ENCODE measurements around the gene MEOX1.

GRCh38 chr17:43615330-43616028 is 46.2 kb downstream of the MEOX1 start:
- TF ChIP-seq MAX (CRISPR knock-in tag; IDR thresholded peaks at IDR 0.05) (no peak), ETV6 (CRISPR knock-in tag; IDR thresholded peaks at IDR 0.05) (no peak), ZNF317 (CRISPR knock-in tag; IDR thresholded peaks at IDR 0.05; ENCODE audit: borderline replicate concordance, low read depth) (no peak), IRF2 (CRISPR knock-in tag; IDR thresholded peaks at IDR 0.05; ENCODE audit: borderline replicate concordance, low read depth) (no peak), MLX (CRISPR knock-in tag; IDR thresholded peaks at IDR 0.05) (no peak), ZNF121 (CRISPR knock-in tag; IDR thresholded peaks at IDR 0.05) (no peak), GABPB1 (CRISPR knock-in tag; IDR thresholded peaks at IDR 0.05) (no peak), SP1 (CRISPR knock-in tag; conservative IDR thresholded peaks at IDR 0.05) (no peak), ZNF138 (CRISPR knock-in tag; conservative IDR thresholded peaks at IDR 0.05) (no peak)
- TF ChIP-seq, protein P1, sequence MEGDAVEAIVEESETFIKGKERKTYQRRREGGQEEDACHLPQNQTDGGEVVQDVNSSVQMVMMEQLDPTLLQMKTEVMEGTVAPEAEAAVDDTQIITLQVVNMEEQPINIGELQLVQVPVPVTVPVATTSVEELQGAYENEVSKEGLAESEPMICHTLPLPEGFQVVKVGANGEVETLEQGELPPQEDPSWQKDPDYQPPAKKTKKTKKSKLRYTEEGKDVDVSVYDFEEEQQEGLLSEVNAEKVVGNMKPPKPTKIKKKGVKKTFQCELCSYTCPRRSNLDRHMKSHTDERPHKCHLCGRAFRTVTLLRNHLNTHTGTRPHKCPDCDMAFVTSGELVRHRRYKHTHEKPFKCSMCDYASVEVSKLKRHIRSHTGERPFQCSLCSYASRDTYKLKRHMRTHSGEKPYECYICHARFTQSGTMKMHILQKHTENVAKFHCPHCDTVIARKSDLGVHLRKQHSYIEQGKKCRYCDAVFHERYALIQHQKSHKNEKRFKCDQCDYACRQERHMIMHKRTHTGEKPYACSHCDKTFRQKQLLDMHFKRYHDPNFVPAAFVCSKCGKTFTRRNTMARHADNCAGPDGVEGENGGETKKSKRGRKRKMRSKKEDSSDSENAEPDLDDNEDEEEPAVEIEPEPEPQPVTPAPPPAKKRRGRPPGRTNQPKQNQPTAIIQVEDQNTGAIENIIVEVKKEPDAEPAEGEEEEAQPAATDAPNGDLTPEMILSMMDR (IDR thresholded peaks at IDR 0.05), result no peak
- TF ChIP-seq, protein P2, sequence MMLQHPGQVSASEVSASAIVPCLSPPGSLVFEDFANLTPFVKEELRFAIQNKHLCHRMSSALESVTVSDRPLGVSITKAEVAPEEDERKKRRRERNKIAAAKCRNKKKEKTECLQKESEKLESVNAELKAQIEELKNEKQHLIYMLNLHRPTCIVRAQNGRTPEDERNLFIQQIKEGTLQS (CRISPR knock-in tag; conservative IDR thresholded peaks at IDR 0.05), result no peak
